ENCODE results near the gene HOXA13.

The HOXA13 gene

GRCh38 chr7:27160546-27161213 lies 39.2 kb downstream of the HOXA13 start:
- peak overlapping the region; percentile 82 to 96 for H3K27ac ChIP-seq
- H3K4me1 ChIP-seq: peaks cover 0 to 43% (median 17%) of the 10 kb centered on the region in 4 donors
- TF ChIP-seq CTCF (IDR thresholded peaks at IDR 0.05): peak; percentile 98 to 99
- peak; percentile 90 for DNase-seq
- intact Hi-C loops (cut with DNase I; ENCODE audit: low total_unique reads): loop anchor here (2.0 to 10.0 kb wide), 3 partner anchors 790 to 1766 kb away; partner anchors contain the start of genes CBX3 and HNRNPA2B1
- H3K36me3 ChIP-seq: no peaks in the 10 kb centered on the region
- peak overlapping the region; percentile 68 to 91 for H3K4me3 ChIP-seq
- H3K9me3 ChIP-seq: no peaks in the 10 kb centered on the region
- no peaks in the 10 kb centered on the region for H3K27me3 ChIP-seq

DNA sequence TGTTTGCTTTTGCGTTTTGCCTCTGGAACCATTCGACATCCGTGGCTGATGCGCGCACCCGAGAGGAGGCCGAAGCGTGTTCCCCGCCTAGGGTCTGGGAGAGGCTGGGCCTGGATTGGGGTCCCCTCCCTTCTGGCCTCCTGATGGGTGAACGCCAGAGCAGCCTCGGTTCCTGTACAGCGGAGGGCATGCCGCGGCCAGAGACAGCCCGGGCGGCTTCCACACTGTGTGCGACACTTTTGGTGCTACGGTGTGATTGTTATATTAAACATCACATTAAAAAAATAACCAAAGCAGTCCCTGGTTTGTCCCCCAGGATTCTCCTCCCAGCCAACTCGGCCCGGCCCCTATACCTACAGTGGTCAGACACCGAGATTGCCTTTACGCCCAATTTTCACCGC lies 39.7 kb downstream of the HOXA13 start:
- no peaks in the 10 kb centered on the region for H3K27me3 ChIP-seq
- H3K9me3 ChIP-seq: no peaks in the 10 kb centered on the region
- peak overlapping the region; percentile 68 to 91 for H3K4me3 ChIP-seq
- no peak for TF ChIP-seq CTCF (IDR thresholded peaks at IDR 0.05)
- intact Hi-C loops (cut with DNase I; ENCODE audit: low total_unique reads): loop anchor here (2.0 to 10.0 kb wide), 3 partner anchors 789 to 1765 kb away; partner anchors contain the start of genes CBX3 and HNRNPA2B1
- peak overlapping the region; percentile 82 to 96 for H3K27ac ChIP-seq
- H3K4me1 ChIP-seq: peaks cover 0 to 48% (median 22%) of the 10 kb centered on the region in 4 donors
- no peaks in the 10 kb centered on the region for H3K36me3 ChIP-seq
- DNase-seq: peak; percentile 24 to 71

GRCh38 chr7:27159266-27160144 lies 40.4 kb downstream of the HOXA13 start:
- DNase-seq: no peak
- Histone ChIP-seq H3K36me3 (no peaks in the 10 kb centered on the region), H3K27me3 (no peaks in the 10 kb centered on the region), H3K27ac (no peak overlapping the region), H3K9me3 (no peaks in the 10 kb centered on the region), H3K4me3 (no peak overlapping the region), H3K4me1 (peaks cover 0 to 53% (median 27%) of the 10 kb centered on the region in 4 donors)
- intact Hi-C loops (cut with DNase I; ENCODE audit: low total_unique reads): loop anchor here (2.0 to 10.0 kb wide), 4 partner anchors 297 to 1765 kb away; partner anchors contain the start of genes CBX3, HNRNPA2B1 and SKAP2
- no peak for TF ChIP-seq CTCF (IDR thresholded peaks at IDR 0.05)

GRCh38 chr7:27158436-27159265 lies 41.2 kb downstream of the HOXA13 start:
- Histone ChIP-seq H3K4me3 (no peak overlapping the region), H3K36me3 (no peaks in the 10 kb centered on the region), H3K27me3 (no peaks in the 10 kb centered on the region), H3K9me3 (no peaks in the 10 kb centered on the region), H3K27ac (no peak overlapping the region), H3K4me1 (peaks cover 0 to 52% (median 30%) of the 10 kb centered on the region in 4 donors)
- intact Hi-C loops (cut with DNase I; ENCODE audit: low total_unique reads): loop anchor here (5.0 kb wide), 1 partner anchor 296 kb away; the partner anchor contains the start of gene SKAP2
- no peak for TF ChIP-seq CTCF (IDR thresholded peaks at IDR 0.05)
- DNase-seq: peak in 1 of 2 donors; percentile 60
